IPS-18c (cell line): Measurements from ENCODE around the gene PPP1CA.

ENCODE experiments used
- H3K4me3 ChIP-seq: 2 replicates; pipeline ENCODE4 v1.7.0; 2013; ENCODE audit warnings: low read depth, mild to moderate bottlenecking, low read length, moderate library complexity; ENCODE audit not compliant: insufficient read depth
- H3K9me3 ChIP-seq: one replicate; pipeline ENCODE4 v1.6.1; 2013; ENCODE audit warnings: mild to moderate bottlenecking, low read length, moderate library complexity; ENCODE audit not compliant: control insufficient read depth, insufficient read depth

Gene PPP1CA

GRCh38 chr11:67401495-67402191, at the start of gene PPP1CA:
PPP1CA (minus strand) TSS chr11:67401858; CDS start chr11:67401782, 76 bp downstream.
- Histone ChIP-seq H3K4me3 (peak within 1 kb of the TSS; percentile 89), H3K9me3 (no peaks in the 10 kb centered on the region)

- peaks cover 4% of the 10 kb centered on the region for H3K9me3 ChIP-seq
- no peak overlapping the region for H3K4me3 ChIP-seq
Measured at GRCh38 chr11:67450796-67451657, 49.4 kb upstream of the PPP1CA start.

GRCh38 chr11:67449116-67449844, 47.6 kb upstream of the PPP1CA start:
- H3K9me3 ChIP-seq = peaks cover 4% of the 10 kb centered on the region
- H3K4me3 ChIP-seq = no peak overlapping the region

GRCh38 chr11:67448220-67448609, 46.6 kb upstream of the PPP1CA start:
- H3K4me3 ChIP-seq = no peak overlapping the region
- peaks cover 4% of the 10 kb centered on the region for H3K9me3 ChIP-seq

GRCh38 chr11:67445515-67445914, 43.9 kb upstream of the PPP1CA start:
- H3K9me3 ChIP-seq = peaks cover 8% of the 10 kb centered on the region
- H3K4me3 ChIP-seq = no peak overlapping the region

GRCh38 chr11:67442504-67443404, 41.1 kb upstream of the PPP1CA start:
- peaks cover 8% of the 10 kb centered on the region for H3K9me3 ChIP-seq
- peak overlapping the region; percentile 77 for H3K4me3 ChIP-seq

GRCh38 chr11:67441731-67442351, 40.2 kb upstream of the PPP1CA start:
- H3K9me3 ChIP-seq = peaks cover 6% of the 10 kb centered on the region
- no peak overlapping the region for H3K4me3 ChIP-seq

- H3K9me3 ChIP-seq = peaks cover 6% of the 10 kb centered on the region
- H3K4me3 ChIP-seq = no peak overlapping the region
Measured at GRCh38 chr11:67441098-67441563, 39.5 kb upstream of the PPP1CA start.

- Histone ChIP-seq H3K4me3 (no peak overlapping the region), H3K9me3 (peaks cover 4% of the 10 kb centered on the region)
Measured at GRCh38 chr11:67440229-67441097, 38.8 kb upstream of the PPP1CA start.

- peaks cover 4% of the 10 kb centered on the region for H3K9me3 ChIP-seq
- no peak overlapping the region for H3K4me3 ChIP-seq
Measured at GRCh38 chr11:67439321-67440228, 37.9 kb upstream of the PPP1CA start.

GRCh38 chr11:67438158-67438902, 36.7 kb upstream of the PPP1CA start:
- no peak overlapping the region for H3K4me3 ChIP-seq
- H3K9me3 ChIP-seq = peaks cover 4% of the 10 kb centered on the region

- Histone ChIP-seq H3K9me3 (peaks cover 4% of the 10 kb centered on the region), H3K4me3 (no peak overlapping the region)
Measured at GRCh38 chr11:67437809-67438157, 36.1 kb upstream of the PPP1CA start.

- Histone ChIP-seq H3K4me3 (no peak within 1 kb of the TSS), H3K9me3 (peaks cover 4% of the 10 kb centered on the region)
Measured at GRCh38 chr11:67437082-67437808, 35.6 kb upstream of the PPP1CA start, which contains the start of gene PTPRCAP. PTPRCAP (minus strand) TSS chr11:67437682; CDS start chr11:67437619, 63 bp downstream.
